Measurements from ENCODE around the gene LNPEP.

Gene LNPEP

GRCh38 chr5:96935559-96936430, at the start of gene LNPEP:
TSS of gene LNPEP (plus strand) at chr5:96936080. CDS start at chr5:96936156, 76 bp downstream.
- peak; percentile 94 for DNase-seq

DNA sequence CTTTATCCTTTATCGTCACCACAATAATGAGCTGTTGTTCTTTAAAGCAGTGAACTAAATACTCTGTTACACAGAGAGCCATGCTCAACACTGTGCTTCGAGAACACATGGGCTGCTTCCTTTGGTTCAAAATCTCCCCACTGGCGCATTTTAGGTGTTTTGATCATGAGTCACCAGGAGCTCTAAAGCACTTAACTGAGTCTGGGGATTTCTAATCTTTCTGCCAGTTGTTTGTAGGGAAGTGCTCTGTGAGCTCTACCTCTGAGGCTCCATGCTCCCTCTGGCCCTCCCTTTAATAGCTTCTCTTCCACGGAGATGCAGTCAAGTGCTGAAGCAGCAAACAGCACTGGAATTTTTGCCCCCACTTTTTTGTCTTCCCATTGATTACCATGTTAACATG, 42.5 kb upstream of the LNPEP start:
- DNase-seq, result no peak

DNA sequence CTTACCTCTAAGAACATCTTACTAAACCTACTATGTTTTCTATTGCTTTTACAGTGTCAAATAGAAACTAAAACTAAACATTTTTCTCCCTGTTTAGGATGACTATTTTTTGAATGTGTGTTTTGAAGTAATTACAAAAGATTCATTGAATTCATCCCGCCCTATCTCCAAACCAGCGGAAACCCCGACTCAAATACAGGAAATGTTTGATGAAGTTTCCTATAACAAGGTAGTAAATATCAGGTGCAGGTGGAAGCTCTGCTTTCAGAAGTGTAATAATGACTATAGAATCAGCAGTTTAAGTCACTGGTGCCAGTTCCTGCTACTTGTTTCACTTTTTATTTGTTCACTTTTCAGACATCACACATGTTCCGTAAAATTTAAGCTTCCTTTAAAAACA, 39.6 kb upstream of the LNPEP start:
- peak; percentile 30 to 40 for DNase-seq

GRCh38 chr5:96896806-96897205, 39.1 kb upstream of the LNPEP start:
- DNase-seq, result peak in 1 of 2 donors; percentile 49

DNA sequence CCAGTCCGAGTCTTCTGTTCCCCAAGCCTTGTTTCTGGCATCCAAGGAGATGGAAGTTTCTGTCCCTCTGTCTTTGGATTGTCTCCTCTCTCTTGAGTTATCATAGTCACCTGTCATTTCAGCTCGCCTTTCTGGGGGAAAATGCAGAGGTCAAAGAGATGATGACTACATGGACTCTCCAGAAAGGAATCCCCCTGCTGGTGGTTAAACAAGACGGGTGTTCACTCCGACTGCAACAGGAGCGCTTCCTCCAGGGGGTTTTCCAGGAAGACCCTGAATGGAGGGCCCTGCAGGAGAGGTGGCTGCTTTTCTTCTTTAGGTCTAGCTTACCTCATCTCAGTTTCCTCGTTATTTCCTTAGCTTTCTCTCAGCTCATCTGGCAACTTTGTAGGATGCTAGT, 34.5 kb upstream of the LNPEP start:
- no peak for DNase-seq

GRCh38 chr5:96901841-96902240, 34.0 kb upstream of the LNPEP start:
- DNase-seq, result no peak

DNA sequence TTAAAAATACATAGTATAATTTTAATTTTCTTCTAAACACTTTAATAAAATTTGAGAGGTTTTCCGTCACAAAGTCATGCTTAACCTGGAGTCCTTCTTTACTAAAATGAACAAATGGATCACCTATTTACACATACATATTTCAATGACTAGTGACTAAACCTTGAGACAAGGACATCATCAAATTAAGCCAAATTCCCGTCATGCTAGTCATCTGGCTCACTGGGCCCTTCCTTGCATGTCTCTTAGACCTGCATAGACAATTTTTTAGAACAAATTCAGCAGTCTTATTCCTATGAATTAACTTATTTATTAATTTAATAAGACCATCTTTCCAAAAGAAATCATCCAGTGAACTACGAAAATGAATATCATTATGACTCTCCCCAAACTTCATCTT, 33.0 kb upstream of the LNPEP start:
- DNase-seq, result no peak

DNA sequence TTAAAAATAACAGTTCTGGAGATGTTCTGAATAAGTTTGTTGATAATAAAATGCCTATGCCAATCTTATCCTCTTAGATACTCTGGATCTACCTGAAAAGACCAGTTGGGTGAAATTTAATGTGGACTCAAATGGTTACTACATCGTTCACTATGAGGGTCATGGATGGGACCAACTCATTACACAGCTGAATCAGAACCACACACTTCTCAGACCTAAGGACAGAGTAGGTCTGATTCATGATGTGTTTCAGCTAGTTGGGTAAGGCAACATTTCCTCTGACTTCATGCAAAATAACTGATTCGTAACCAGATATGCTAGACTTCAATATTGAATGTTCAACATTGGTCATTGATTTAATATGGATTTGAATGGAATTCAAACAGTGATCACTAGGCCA, 32.6 kb upstream of the LNPEP start:
- no peak for DNase-seq

DNA sequence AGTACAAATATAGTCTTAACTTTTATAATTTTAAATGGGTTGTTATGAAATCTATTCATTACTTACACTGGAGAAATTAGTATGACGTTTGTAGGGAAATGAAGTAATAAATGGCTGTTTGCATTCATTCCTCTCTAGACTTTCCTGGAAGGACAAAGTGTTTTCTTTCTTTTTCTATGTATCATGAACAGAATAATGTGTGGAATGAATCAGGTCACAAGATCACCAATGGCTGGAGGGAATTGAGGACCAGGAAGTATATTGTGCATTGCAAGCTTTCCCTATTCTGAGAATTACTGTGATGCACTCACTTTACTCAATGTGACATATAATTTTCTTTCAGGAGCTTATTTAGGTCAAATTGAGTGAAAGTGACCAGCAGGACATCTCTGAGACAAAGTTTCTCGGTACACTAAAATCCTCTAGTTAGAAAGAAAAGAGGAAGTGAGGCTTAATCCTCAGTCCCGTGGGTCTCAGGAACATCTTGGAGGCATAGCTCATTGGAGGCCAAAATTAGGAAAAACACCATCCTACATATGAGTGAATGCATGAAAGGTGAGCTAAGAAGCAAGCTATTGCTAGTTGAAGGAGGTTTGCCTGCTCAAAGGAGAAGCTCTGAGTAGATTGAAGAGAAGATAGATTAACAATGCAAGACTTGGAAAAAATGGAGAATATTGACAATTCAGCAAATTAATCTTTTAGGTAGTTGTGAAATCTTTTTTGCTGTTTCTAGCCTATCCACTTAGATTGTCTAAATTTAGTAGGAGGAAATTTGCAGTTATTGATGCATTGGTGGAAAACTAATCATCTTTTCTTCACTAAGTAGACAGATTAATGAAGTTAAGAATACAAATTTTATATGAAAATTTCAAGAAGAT, 31.6 kb upstream of the LNPEP start:
- no peak for DNase-seq

DNA sequence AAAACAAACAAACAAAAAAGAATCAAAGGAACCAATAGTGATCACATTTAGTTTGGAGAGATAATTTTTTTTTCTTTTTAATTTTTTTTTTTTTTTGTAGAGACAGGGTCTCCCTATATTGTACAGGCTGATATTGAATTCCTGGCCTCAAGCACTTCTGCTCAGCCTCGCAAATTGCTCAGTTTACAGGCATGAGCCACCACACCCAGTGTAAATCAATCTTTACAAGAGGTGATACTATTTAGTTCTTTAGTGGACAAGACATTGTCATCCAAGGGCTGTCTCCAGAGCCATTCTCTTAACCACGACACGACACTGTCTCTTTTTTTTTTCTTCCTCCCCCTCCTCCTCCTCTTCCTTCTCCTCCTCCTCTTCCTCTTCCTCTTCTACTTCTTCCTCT, 30.0 kb upstream of the LNPEP start:
- no peak for DNase-seq

DNA sequence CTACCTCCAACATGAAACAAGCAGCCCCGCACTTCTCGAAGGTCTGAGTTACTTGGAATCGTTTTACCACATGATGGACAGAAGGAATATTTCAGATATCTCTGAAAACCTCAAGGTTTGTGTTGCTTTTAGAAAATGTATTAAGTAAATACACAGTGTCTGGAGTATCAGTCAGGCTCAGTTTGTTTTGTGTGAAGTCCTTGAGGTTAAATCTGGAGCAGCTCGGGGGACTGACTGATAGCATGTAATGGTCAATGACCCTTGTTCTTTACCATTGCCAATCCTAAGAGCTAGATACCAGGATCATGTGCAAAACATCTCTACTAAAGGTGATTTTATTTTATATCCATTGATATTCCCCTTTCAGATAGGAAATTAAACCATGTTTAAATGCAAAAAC, 26.9 kb upstream of the LNPEP start:
- no peak for DNase-seq

DNA sequence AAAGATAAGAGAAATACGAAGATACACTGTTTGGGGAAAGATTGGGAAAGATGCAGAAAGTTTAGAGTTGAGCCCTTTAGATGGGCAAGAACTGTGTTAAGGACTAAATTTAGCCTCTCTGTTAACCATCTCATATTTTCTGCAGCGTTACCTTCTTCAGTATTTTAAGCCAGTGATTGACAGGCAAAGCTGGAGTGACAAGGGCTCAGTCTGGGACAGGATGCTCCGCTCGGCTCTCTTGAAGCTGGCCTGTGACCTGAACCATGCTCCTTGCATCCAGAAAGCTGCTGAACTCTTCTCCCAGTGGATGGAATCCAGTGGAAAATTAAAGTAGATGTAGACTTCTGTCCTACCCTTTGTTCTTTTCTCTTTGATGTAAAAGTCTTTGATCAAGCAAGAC, 26.4 kb upstream of the LNPEP start:
- no peak for DNase-seq

- DNase-seq, result no peak
Measured at GRCh38 chr5:96911139-96911538, 24.7 kb upstream of the LNPEP start.

DNA sequence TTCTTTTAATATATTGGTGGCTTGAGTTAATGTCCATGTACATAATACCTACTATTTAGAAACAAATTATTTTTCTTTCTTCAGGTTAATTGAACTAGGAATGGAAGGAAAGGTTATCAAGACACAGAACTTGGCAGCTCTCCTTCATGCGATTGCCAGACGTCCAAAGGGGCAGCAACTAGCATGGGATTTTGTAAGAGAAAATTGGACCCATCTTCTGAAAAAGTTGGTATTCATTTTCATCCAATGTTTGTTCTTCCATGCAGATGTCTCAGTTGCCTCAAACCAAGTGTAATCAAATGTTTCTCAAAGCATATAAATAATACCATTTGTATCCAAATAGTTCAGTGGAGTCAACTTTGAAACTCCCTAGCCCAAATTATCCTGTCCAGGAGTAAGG, 22.6 kb upstream of the LNPEP start:
- DNase-seq, result no peak

GRCh38 chr5:96919754-96920197, 16.1 kb upstream of the LNPEP start:
- DNase-seq, result no peak

DNA sequence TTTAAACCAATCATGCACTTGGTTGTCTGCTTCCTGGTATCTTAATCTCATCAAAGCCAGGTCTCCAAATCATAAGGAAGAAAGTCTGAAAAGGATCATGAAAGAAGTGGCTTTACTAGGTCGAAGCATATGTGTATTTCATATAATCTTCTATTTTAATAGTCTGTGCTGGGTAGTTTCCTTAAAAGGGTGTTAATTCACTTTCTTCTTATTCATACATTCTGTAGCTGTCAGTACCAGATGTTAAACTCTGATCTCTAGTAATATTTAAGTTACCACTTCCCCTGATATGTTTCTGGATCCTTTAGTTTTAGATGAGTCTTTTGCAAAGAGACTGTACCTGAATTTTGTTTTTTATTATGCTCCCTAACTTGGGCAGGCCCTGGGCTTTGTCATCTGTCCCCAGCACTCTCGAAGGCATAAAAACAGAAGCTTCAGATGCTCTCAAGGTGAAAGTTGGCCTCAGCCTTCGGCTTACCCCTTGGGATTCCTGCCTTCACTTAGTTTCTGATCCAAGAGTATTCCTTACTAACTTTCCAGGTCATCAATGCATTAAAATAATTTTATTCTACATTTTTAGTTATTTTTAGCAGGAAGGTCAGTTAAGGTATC, 15.0 kb upstream of the LNPEP start:
- DNase-seq, result no peak

DNA sequence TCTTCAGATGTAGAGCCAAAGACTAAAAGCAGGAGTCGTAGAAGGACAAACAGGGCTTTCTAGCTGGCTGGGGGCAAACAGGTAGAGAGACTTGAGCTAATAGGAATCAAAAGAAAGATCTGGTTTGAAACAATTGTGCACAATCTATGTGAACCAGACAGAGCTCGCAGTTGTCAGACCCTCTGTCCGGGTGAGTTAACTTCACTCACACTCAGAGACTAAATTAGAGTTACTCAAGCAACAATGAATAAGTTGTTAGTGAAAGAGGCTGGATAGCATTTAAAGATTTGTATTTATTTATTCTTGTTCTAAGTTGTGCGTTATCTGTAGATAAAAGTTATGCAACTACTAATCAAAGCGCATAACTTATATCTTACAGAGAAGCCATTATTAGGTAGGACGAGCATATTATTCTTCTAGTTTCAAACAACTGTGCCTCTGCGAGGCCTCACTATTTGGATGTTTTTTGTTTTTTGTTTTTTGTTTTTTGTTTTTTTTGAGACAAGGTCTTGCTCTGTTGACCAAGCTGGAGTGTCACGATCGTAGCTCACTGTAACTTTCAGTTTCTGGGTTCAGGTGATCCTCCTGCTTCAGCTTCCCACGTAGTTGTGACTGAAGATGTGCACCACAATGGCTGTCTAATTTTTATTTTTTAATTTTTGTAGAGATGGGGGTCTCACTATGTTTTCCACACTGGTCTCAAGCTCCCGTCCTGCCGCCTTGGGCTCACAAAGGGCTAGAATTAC, 13.2 kb upstream of the LNPEP start:
- DNase-seq, result no peak

DNA sequence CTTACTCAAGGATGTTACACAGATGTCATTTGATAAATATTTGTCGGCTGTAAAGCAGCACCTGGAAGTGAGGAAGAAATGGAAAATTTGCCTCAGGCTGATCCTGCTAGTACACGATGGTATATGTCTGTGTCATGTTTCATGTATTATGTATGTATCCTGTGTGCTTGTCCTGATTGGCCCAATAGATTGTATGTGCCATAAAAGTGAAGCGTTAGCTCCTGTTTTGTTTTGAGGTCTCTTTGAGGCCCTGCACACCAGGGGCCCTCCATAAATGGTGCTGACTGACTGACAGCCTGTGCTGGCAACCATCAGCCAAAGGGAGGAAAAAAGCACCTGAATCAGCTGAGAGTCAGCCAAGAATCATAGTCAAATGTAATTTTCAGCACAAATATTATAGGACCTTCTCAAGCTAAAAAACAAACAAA, 11.8 kb upstream of the LNPEP start:
- DNase-seq, result no peak

DNA sequence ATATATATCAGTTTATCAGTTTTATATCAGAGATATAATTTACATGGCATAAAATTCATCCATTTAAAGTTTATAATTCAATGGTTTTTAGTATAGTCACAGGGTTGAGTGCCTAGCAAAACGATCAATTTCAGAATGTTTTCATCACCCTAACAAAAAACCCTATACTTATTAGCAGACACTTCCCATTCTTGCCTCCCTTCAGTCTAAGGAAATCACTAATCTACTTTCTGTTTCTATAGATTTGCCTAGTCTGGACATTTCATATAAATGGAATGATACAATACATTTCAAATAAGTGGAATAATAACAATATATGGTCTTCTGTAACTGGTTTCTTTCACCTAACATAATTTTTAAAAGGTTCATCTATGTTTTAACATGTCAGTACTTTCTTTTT, 9.6 kb upstream of the LNPEP start:
- DNase-seq, result no peak

- DNase-seq, result no peak
Measured at GRCh38 chr5:96927008-96927407, 8.9 kb upstream of the LNPEP start.

DNA sequence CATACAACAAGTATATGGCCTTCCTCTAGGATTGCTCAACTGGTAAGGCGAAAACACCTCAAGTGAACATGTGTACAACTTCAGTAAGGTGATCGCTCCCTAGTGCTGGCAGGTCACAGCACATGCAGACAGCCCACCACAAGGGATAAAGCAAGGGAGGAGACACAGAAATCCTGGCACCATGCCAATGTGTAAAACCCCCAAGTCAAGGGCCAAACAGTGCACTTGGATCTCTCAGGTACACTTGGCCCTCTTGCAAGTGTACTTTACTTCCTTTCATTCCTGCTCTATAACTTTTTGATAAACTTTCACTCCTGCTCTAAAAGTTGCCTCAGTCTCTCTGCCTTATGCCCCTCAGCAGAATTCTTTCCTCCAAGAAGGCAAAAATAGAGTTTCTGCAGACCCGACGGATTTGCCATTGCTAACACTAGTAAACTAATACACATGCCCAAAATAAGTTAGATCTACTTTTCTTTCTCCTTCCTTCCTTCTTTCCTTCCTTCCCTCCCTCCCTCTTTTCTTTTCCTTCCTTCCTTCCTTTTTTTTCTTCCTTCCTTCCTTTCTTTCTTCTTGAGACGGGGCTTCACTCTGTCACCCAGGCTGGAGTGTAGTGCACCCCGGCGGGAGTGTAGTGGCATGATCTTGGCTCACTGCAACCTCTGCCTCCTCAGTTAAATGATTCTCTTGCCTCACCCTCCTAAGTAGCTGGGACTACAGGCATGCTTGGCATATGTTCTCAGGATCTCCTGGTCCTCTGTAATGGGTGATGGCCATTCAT, 6.8 kb upstream of the LNPEP start:
- no peak for DNase-seq

DNA sequence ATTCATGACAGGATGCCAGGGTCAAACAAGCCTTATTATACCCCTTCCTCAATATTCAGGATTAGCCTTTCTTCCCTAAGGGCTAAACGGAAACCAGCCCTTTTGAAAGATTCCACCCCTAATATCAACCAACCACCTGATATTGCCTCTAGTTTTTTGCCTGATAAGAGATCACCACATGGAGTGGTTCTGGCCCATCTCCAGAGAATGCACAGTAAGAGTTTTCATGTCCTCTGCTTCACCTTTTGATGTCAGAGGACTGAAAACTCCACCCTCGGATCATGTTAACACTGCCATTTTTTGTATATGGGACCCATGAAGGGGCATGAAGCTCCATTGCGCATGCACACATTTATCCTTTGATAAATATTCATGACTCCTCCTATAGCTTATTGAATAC, 5.8 kb upstream of the LNPEP start:
- no peak for DNase-seq

Measured in stimulated activated CD4-positive, alpha-beta T cell treated with anti-CD3 and anti-CD28 coated beads, Interleukin-2, amount 100 ng/mL, for 24 hours (primary cell).